Endothelial cell of umbilical vein (primary cell): ENCODE measurements around the gene ELAC2.

Experiments used
- CTCF ChIP-seq, 2 donors: IDR thresholded peaks; 1 replicate in 1 of 2; 2 replicates in 1 of 2; pipeline ENCODE4 v1.5.1; 2011; ENCODE audit warnings: low read length in 2 of 2, mild to moderate bottlenecking in 2 of 2, moderate library complexity in 2 of 2, control low read depth in 1 of 2, inconsistent platforms in 1 of 2, low read depth in 1 of 2; ENCODE audit not compliant: insufficient read depth in 1 of 2; ENCODE audit errors: extremely low read depth in 1 of 2
- EZH2 ChIP-seq: IDR thresholded peaks from 2 replicates; pipeline ENCODE4 v1.6.1; 2012; ENCODE audit warnings: borderline replicate concordance, low read depth, mild to moderate bottlenecking, moderate library complexity, low read length, inconsistent platforms; ENCODE audit not compliant: severe bottlenecking
- GATA2 ChIP-seq: IDR thresholded peaks from 2 replicates; pipeline ENCODE4 v1.7.0; 2011; ENCODE audit warnings: low read depth, mild to moderate bottlenecking, moderate library complexity, mixed read lengths, low read length; ENCODE audit not compliant: insufficient read length, insufficient read depth
- JUN ChIP-seq: IDR thresholded peaks from 2 replicates; pipeline ENCODE4 v1.6.1; 2011; ENCODE audit warnings: borderline replicate concordance, low read depth; ENCODE audit not compliant: insufficient read length, insufficient read depth
- MAX ChIP-seq: IDR thresholded peaks from 2 replicates; pipeline ENCODE4 v1.6.1; 2011; ENCODE audit not compliant: insufficient read depth, insufficient read length
- POLR2AphosphoS5 ChIP-seq: IDR thresholded peaks from 2 replicates; pipeline ENCODE4 v1.6.1; 2012; ENCODE audit warnings: low read depth, mild to moderate bottlenecking, control low read depth, low read length, moderate library complexity; ENCODE audit not compliant: insufficient read depth

GRCh38 chr17:13003454-13003851 lies 14.4 kb downstream of the ELAC2 start:
- TF ChIP-seq EZH2 (no peak), GATA2 (no peak), CTCF (IDR thresholded peaks at IDR 0.05; ENCODE audit: extremely low read depth in 1 of 2, insufficient read depth in 1 of 2, low read depth in 1 of 2, low read length in 2 of 2) (no peak), MAX (no peak), POLR2AphosphoS5 (no peak), JUN (no peak)
